Measurements from ENCODE around the gene BOD1.

Gene BOD1

DNA sequence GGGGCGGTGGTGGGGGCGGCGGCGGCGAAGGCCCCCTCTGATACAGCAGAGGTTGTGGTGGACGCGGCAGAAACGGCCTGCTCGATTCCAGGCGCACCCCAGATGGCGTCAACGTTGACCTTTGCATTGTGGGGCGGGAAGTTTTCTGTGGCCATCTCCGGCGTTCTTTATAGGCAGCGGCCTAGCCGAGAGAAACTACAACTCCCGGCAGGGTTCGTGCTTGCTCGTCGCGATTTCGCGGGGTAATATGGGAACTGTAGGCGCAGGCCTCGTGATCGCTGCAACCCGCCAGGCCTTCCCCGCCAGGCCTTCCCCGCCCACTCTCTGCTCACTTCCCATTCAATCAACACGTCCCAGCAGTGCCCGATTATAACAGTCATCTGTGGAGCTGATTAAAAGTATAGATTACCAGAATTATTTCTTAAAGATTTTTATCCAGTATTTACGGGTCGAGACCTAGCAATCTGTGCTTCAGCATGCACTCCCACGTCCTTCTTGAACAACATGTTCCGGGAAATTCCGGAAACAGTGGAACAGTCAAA is at the start of gene BOD1:
TSS of gene BOD1 (minus strand) at position 74 of the 542 bp plus-strand sequence. CDS start 214 bp downstream, outside the sequence.
- H3K4me1 ChIP-seq (ENCODE audit: control insufficient read depth, insufficient read depth, low read length, unreplicated experiment) = peaks cover 35% of the 10 kb centered on the region
- H3K27me3 ChIP-seq (ENCODE audit: insufficient read depth, low read length) = no peaks in the 10 kb centered on the region
- H3K27ac ChIP-seq (ENCODE audit: low read depth, low read length) = peak within 1 kb of the TSS; percentile 80
- H3K79me2 ChIP-seq (ENCODE audit: control insufficient read depth, insufficient read depth, low read length, unreplicated experiment) = peaks cover 46% of the 10 kb centered on the region
- peak within 1 kb of the TSS; percentile 87 for H2AFZ ChIP-seq (ENCODE audit: low read length, unreplicated experiment)
- peaks cover 14% of the 10 kb centered on the region for H3K36me3 ChIP-seq (ENCODE audit: insufficient read depth, low read length)
- H3K4me3 ChIP-seq (ENCODE audit: low read depth, low read length) = peak within 1 kb of the TSS; percentile 92

DNA sequence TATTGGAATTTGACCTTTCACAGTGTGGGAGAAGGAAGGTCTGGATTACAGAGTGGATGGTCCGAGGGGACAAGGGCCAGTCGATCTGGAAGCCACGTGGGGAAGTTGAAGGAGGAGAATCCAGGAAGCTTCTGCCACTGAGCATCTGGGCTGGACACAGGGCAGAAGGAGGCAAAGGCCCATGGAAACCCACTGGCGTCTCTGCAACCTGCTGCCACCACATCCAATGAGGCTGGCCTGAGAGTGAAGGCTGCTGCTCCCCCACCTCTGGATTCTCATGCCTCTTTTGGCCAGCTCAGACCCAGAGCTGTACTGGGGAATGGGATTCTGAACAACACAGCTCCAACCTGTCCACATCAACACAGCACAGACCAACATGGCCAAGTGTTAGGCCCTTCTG is 48.9 kb upstream of the BOD1 start:
- Histone ChIP-seq H3K27ac (ENCODE audit: low read depth, low read length) (no peak overlapping the region), H2AFZ (ENCODE audit: low read length, unreplicated experiment) (no peak overlapping the region), H3K27me3 (ENCODE audit: insufficient read depth, low read length) (no peaks in the 10 kb centered on the region), H3K4me1 (ENCODE audit: control insufficient read depth, insufficient read depth, low read length, unreplicated experiment) (peaks cover 6% of the 10 kb centered on the region), H3K79me2 (ENCODE audit: control insufficient read depth, insufficient read depth, low read length, unreplicated experiment) (no peaks in the 10 kb centered on the region), H3K36me3 (ENCODE audit: insufficient read depth, low read length) (no peaks in the 10 kb centered on the region), H3K4me3 (ENCODE audit: low read depth, low read length) (no peak overlapping the region)

DNA sequence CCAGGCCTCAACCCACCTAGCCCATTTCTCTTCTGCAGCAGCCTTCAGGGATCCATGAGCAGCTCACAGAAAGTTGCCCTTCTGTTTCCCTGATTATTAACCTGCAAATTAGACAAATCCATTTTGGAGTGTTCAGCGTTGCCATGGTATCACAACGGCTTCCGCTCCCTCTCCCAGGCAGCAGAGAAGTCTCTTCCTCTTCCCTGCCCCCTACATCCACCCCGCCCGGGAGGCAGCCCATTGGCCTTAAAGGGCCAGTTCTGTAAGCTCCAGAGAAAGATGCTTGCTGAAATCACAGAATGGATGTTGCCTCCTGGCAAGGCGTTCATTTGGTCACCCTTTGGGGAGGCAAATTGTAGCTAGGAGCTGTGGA is 47.7 kb upstream of the BOD1 start:
- no peak overlapping the region for H3K27ac ChIP-seq (ENCODE audit: low read depth, low read length)
- H3K4me3 ChIP-seq (ENCODE audit: low read depth, low read length) = no peak overlapping the region
- no peaks in the 10 kb centered on the region for H3K4me1 ChIP-seq (ENCODE audit: control insufficient read depth, insufficient read depth, low read length, unreplicated experiment)
- H2AFZ ChIP-seq (ENCODE audit: low read length, unreplicated experiment) = no peak overlapping the region
- no peaks in the 10 kb centered on the region for H3K36me3 ChIP-seq (ENCODE audit: insufficient read depth, low read length)
- H3K27me3 ChIP-seq (ENCODE audit: insufficient read depth, low read length) = no peaks in the 10 kb centered on the region; the same call in 1 of the 2 replicates
- no peaks in the 10 kb centered on the region for H3K79me2 ChIP-seq (ENCODE audit: control insufficient read depth, insufficient read depth, low read length, unreplicated experiment)

DNA sequence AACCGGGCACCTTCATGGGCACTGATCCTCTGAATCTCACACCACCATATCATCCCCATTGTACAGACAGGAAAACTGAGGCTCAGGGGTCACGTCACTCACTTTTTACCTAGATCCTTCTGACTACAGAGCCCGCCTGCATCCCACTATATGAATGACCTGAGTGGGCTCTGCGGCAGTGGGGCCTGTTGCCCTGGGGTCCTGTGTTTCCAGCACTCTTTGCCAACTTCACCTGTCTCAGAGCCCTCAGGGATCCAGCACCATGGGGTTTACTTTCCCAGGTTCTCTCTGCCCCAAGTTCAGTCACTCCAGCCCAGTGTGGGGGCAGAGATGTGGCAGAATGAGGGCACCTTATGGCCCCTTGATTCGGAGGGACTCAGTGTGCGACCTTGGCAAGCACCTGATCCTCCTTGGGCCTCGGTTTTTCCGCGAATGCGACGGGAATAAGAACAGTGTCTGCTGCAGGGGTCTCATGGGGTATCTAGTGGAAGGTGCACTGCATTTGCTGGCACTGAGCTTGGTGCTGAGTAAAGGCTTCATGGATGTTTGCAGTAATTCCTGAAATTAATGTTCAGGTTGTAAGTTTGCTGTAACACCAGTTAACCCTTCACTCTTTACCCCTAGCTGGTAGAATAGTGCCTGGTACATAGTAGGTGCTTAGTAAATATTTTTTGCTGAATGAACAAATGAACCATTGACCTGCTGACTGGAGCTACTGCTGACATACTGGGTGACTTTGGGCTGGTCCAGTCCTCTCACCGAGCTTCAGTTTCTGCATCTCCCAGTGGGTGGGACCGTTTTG is 47.1 kb upstream of the BOD1 start:
- no peaks in the 10 kb centered on the region; the same call in 1 of the 2 replicates for H3K27me3 ChIP-seq (ENCODE audit: insufficient read depth, low read length)
- H3K4me3 ChIP-seq (ENCODE audit: low read depth, low read length) = no peak overlapping the region
- no peak overlapping the region for H3K27ac ChIP-seq (ENCODE audit: low read depth, low read length)
- H3K36me3 ChIP-seq (ENCODE audit: insufficient read depth, low read length) = no peaks in the 10 kb centered on the region
- H2AFZ ChIP-seq (ENCODE audit: low read length, unreplicated experiment) = no peak overlapping the region
- no peaks in the 10 kb centered on the region for H3K4me1 ChIP-seq (ENCODE audit: control insufficient read depth, insufficient read depth, low read length, unreplicated experiment)
- H3K79me2 ChIP-seq (ENCODE audit: control insufficient read depth, insufficient read depth, low read length, unreplicated experiment) = no peaks in the 10 kb centered on the region

DNA sequence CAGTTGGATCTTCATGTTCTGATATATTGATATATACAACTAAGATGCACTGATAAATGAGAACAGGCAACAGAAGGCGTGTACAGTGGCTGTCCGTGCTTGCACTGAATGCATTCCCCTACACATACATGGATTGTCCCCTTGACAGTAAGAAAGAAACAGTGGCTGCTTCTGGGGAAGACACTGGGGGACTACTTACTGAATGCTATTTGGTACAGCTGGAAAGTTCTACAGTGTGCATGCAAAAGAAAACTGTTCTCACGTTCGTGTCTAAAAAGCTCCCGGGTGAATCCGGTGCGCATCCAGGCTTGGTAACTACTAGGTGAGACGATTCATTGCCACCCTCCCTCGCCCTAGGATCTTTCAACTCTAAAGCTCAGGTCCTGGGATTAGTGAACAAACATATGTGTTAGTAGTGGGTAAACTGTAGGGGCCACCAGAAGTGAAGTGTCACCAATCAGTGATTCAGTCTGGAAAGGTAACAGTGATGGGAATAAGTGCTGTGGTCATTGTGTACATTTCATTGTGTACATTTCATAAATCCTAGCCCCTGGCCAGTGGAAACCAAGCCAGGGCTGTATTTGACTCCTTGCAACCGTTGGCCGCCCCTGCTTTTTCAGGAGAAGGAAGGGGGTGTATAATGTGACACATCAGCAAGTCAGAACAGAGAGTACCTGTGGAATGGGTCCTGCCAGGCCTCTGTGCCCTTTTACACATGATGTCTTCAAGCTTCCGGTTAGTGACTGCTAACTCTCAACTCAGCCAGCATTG is 46.3 kb upstream of the BOD1 start:
- Histone ChIP-seq H2AFZ (ENCODE audit: low read length, unreplicated experiment) (no peak overlapping the region), H3K27me3 (ENCODE audit: insufficient read depth, low read length) (no peaks in the 10 kb centered on the region; the same call in 1 of the 2 replicates), H3K79me2 (ENCODE audit: control insufficient read depth, insufficient read depth, low read length, unreplicated experiment) (no peaks in the 10 kb centered on the region), H3K4me3 (ENCODE audit: low read depth, low read length) (no peak overlapping the region), H3K4me1 (ENCODE audit: control insufficient read depth, insufficient read depth, low read length, unreplicated experiment) (no peaks in the 10 kb centered on the region), H3K36me3 (ENCODE audit: insufficient read depth, low read length) (no peaks in the 10 kb centered on the region), H3K27ac (ENCODE audit: low read depth, low read length) (no peak overlapping the region)

DNA sequence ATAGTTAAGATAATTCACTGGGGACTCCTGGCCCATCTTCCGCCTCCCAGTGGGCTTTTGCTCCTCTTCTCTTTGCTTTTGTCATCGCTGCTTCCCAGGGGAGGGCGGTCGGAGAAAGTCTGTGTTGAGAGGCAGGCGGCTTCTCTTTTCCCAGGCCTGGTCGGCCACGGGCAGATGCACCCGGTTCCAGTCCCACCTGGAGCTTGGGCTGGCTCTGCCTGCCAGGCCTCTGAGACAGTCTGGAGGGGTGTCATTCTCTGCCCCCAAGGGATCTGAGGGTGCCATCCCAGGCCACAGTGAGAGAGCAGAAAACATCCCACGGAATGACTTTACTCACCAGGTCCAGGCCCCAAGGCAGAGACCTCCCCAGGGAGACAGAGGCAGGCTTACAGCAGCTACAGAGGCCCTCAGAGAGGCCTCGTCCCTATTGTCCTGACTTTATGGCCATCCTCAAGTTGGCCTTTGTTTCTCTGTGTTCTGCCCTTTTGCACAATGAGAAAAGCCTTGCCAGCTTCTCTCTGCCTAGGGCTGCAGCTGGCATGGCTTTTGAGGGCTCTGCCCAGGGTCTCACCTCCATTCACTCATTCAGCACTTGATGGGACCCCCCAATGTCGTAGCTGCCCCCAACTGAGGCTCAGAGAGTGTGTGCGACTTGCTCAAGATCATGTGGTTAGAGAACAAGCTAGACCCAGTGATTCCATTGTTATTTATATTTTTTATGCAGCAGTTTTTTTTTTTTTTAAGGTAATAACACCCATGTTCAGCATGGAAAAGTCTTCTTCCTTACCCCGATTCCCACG is 44.2 kb upstream of the BOD1 start:
- no peaks in the 10 kb centered on the region for H3K4me1 ChIP-seq (ENCODE audit: control insufficient read depth, insufficient read depth, low read length, unreplicated experiment)
- H3K79me2 ChIP-seq (ENCODE audit: control insufficient read depth, insufficient read depth, low read length, unreplicated experiment) = no peaks in the 10 kb centered on the region
- H3K27ac ChIP-seq (ENCODE audit: low read depth, low read length) = no peak overlapping the region
- no peak overlapping the region for H2AFZ ChIP-seq (ENCODE audit: low read length, unreplicated experiment)
- no peaks in the 10 kb centered on the region for H3K36me3 ChIP-seq (ENCODE audit: insufficient read depth, low read length)
- H3K27me3 ChIP-seq (ENCODE audit: insufficient read depth, low read length) = no peaks in the 10 kb centered on the region; the same call in 1 of the 2 replicates
- H3K4me3 ChIP-seq (ENCODE audit: low read depth, low read length) = no peak overlapping the region

DNA sequence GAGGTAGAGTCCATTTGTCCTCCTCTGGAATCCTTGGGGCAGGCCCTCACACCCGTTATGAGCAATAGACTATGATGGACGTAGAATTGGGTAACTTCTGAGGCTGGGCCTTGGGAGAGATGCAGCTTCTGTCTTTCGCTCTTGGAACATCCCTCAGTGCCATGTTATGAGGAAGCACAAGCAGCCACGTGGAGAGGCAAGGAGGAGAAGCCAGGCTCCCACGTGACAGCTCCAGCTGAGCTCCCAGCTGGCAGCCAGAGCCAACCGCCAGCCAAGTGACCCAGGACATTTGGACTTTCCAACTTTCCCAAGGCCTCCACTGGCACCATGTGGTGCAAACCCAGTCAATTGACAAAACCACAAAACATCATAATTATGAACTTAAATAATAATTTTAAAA is 43.0 kb upstream of the BOD1 start:
- Histone ChIP-seq H3K79me2 (ENCODE audit: control insufficient read depth, insufficient read depth, low read length, unreplicated experiment) (no peaks in the 10 kb centered on the region), H2AFZ (ENCODE audit: low read length, unreplicated experiment) (no peak overlapping the region), H3K27ac (ENCODE audit: low read depth, low read length) (no peak overlapping the region), H3K4me3 (ENCODE audit: low read depth, low read length) (no peak overlapping the region), H3K36me3 (ENCODE audit: insufficient read depth, low read length) (no peaks in the 10 kb centered on the region), H3K4me1 (ENCODE audit: control insufficient read depth, insufficient read depth, low read length, unreplicated experiment) (no peaks in the 10 kb centered on the region), H3K27me3 (ENCODE audit: insufficient read depth, low read length) (peaks cover 3% of the 10 kb centered on the region)

DNA sequence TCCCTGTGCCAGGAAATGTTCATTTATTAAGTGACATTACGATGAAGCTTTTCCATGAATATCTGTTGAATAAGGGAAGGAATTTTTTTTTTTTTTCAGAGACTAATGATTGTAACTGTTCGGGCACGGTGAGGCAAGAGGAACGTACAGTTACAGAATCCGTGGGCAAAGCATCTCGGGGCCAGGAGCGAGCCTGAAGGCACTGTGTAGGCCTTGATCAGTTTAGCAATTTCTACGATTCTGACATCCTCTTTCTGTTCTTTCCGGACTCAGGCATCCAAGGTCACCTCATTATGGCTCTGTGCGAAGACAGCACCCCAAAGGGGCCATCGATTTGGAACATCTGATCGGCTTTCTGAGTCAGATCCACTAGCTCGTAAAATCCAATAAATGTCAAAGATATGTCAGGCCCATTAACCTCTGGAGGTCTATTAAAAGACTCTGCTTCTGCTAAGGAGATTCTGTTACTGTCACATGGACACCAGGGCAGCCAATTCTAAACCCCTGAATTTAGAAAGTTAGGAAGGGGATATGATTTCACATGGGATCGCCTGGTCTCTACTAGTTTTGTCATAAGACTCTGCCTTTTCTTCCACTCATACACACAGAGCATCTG is 41.4 kb upstream of the BOD1 start:
- Histone ChIP-seq H3K4me3 (ENCODE audit: low read depth, low read length) (no peak overlapping the region), H3K36me3 (ENCODE audit: insufficient read depth, low read length) (no peaks in the 10 kb centered on the region), H2AFZ (ENCODE audit: low read length, unreplicated experiment) (no peak overlapping the region), H3K79me2 (ENCODE audit: control insufficient read depth, insufficient read depth, low read length, unreplicated experiment) (no peaks in the 10 kb centered on the region), H3K27ac (ENCODE audit: low read depth, low read length) (no peak overlapping the region), H3K27me3 (ENCODE audit: insufficient read depth, low read length) (peaks cover 13% of the 10 kb centered on the region), H3K4me1 (ENCODE audit: control insufficient read depth, insufficient read depth, low read length, unreplicated experiment) (no peaks in the 10 kb centered on the region)

DNA sequence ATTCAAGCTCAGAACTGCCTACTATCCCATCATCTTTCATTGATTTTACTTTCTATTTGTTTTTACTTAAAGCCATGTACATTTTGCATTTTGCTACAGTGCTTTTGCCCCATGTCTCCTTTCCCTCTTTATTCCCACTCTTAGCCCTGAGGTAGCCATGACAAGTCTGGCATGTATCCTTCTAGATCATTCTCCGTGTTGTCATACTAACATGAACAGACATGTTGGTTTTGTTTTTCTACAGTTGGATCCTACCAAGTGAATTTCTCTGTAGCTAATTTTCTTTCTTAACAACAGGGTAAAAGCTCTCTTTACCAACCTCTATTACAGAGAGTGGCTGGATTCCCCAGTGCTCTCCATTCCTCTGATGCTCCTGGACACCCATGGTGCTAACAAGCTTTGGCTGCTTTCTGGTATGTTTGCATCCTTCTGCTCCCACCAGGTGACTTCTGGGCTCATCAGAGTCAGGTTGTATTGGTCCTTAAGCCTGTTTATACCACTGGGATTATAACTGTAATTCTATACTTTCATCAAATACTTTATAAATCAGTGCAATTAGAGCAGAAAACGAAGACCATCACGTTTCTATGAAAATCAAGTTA is 38.8 kb upstream of the BOD1 start:
- H3K4me1 ChIP-seq (ENCODE audit: control insufficient read depth, insufficient read depth, low read length, unreplicated experiment) = no peaks in the 10 kb centered on the region
- peaks cover 36% of the 10 kb centered on the region for H3K27me3 ChIP-seq (ENCODE audit: insufficient read depth, low read length)
- no peak overlapping the region for H3K27ac ChIP-seq (ENCODE audit: low read depth, low read length)
- no peak overlapping the region for H3K4me3 ChIP-seq (ENCODE audit: low read depth, low read length)
- H2AFZ ChIP-seq (ENCODE audit: low read length, unreplicated experiment) = no peak overlapping the region
- no peaks in the 10 kb centered on the region for H3K79me2 ChIP-seq (ENCODE audit: control insufficient read depth, insufficient read depth, low read length, unreplicated experiment)
- H3K36me3 ChIP-seq (ENCODE audit: insufficient read depth, low read length) = no peaks in the 10 kb centered on the region
